NB4 (cell line): ENCODE measurements around the gene ALDH4A1.

Source experiments
- CTCF ChIP-seq: IDR thresholded peaks from one replicate; pipeline ENCODE4 v1.5.1; 2012; ENCODE audit warnings: low read depth, low read length
- MAX ChIP-seq: IDR thresholded peaks from 2 replicates; pipeline ENCODE4 v1.6.1; 2011; ENCODE audit warnings: low read depth, low read length
- MYC ChIP-seq: IDR thresholded peaks from 2 replicates; pipeline ENCODE4 v1.6.1; 2011; ENCODE audit warnings: low read depth, low read length
- POLR2A ChIP-seq: IDR thresholded peaks from 2 replicates; pipeline ENCODE4 v1.6.1; 2011; ENCODE audit warnings: mild to moderate bottlenecking; ENCODE audit not compliant: insufficient read length; ENCODE audit errors: extremely low read depth

- TF ChIP-seq MAX (no peak), CTCF (no peak), POLR2A (no peak), MYC (no peak)
Observed at GRCh38 chr1:18922848-18923755, 20.7 kb upstream of the ALDH4A1 start.
